NCI-H2171 treated with DMSO at 0.1 percent for 48 hours (cell line): ENCODE data around the gene EPHA2.
"Not testable (repeated sequence)": the region's sequence is repeated elsewhere in the genome, so short reads cannot be mapped to it uniquely, and the experiment has no call there.

Experiments used
- DNase-seq: peaks from one replicate; lab custom pipeline; 2025; lab: John Stamatoyannopoulos, UW

The EPHA2 gene

DNA sequence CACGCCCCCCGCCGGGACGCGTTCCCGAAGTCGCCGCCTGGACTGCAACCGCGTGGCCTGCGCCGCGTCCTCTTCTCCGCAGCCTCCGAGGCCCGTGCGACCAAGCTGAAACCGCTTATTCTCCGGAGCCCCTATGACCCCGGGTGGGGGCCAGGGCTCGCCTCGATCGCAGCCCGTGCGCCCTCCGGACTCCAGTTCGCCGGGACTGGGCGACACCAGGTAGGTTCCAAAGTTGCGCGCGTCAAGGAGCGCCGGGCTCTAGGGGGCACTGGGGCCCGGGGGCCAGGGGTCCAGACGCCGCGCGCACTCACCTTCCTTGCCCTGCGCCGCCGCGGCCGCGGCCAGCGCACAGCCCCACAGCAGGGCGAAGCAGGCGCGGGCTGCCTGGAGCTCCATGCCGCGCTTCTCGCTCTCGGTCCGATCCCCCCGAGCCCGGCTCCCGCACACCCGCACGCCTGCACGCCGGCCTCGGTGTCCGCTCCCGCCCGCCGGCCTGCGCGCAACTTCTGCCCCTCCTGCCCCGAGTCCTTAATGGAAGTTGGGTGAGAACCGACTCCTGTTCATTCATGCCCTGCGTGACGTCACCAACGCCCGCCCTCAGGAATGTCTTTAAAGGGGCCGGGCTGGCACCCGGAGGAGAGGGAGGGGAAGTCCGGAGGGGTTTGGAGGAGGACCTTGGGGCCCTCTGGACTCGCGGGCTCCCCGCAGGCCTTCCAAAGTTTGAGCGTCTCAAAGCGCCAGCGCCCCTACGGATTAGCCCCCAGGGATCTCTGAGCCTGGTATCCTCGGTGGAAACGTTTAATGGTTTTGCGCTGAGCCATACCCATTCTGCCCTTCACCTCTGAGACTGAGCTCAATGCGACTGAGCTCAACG, at the start of gene EPHA2:
Gene EPHA2, minus strand, starts transcription at position 533 of the 874 bp plus-strand sequence. Its CDS starts 137 bp downstream, at position 396.
- DNase-seq: peak; percentile 16

DNA sequence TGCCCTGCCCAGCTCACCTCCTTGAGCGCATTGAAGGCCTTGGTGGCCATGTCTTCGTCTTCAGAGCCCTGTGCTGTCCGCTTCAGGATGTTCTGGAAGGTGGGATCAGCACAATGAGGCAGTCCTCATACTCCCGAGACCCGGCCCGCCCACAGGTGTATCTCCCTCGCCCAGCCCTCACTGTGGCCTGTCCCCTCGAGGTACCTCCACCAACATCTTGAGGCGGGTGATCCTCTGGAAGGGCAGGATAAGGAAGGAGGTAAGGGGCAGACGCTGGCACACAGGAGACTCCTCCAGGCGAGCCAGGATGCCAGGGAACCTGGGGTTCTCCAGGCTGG, 49.4 kb upstream of the EPHA2 start:
- DNase-seq: no peak

DNA sequence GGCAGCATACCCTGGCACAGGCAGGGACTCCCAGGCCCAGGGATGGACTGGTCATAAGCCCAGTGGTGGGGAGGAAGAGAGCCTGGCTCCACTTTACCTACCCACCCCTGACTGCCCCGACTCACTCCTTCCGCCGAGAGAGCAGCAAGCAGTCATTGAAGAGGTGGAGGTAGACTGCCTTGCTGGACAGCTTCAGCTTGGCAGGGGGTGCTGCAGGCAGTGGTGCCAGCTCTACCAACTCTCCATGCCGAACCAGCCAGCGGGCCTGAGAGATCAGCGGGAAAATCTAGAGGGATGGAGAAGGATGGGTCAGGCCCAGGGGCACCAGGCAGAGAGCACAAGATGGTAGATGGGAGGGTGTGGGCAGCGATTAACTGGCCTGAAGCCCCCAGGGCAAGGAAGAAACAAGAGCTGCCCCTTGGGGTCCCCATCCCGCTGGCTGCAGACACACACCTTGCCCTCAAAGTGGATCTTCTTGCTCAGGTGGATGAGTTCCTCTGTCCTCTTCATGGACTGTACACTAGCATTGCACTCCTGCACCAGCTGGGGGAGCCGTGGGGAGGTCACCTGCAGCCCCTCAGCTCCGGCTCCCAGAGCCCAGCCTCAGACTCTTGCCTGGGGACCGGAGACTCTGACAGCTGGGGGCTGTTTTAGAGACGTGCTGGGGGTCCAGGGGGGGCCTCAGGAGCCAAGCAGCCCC, 48.9 kb upstream of the EPHA2 start:
- no peak for DNase-seq

DNA sequence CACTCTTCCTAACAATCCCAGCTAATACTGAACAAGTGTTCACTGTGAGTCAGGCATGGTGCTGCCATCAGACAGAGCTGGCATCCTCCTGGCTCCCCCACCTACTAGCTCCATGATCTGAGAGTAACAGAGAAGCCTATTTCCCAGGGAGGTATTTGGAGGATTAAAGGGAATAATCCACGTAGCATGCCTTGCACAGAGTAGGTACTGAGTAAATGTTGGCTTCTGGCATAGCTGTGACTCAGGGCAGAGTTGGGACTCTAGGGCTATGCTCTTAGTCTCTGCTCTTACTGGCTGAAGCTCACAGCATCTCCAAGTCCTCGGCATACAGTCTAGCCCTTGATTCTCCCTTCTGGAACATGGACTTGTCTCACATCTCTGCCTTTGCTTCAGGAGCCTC, 48.3 kb upstream of the EPHA2 start:
- DNase-seq: no peak

DNA sequence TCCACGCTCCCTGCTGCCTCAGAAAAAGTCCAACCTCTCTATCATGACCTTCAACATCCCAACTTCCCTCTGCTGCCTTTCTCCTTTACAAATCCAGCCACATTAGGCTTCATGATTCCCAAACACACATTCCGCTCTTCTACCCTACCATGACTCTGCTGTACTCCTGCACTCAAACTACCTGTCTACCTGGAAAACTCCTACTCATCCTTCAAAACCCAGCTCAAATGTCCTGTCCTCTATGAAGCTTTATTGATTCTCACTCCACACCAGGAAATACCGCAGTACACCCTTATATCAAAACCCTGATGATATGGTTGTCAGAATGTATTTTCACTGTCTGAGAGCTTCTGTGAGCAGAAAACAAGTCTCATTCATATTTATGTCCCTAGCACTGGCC, 47.7 kb upstream of the EPHA2 start:
- no peak for DNase-seq

DNA sequence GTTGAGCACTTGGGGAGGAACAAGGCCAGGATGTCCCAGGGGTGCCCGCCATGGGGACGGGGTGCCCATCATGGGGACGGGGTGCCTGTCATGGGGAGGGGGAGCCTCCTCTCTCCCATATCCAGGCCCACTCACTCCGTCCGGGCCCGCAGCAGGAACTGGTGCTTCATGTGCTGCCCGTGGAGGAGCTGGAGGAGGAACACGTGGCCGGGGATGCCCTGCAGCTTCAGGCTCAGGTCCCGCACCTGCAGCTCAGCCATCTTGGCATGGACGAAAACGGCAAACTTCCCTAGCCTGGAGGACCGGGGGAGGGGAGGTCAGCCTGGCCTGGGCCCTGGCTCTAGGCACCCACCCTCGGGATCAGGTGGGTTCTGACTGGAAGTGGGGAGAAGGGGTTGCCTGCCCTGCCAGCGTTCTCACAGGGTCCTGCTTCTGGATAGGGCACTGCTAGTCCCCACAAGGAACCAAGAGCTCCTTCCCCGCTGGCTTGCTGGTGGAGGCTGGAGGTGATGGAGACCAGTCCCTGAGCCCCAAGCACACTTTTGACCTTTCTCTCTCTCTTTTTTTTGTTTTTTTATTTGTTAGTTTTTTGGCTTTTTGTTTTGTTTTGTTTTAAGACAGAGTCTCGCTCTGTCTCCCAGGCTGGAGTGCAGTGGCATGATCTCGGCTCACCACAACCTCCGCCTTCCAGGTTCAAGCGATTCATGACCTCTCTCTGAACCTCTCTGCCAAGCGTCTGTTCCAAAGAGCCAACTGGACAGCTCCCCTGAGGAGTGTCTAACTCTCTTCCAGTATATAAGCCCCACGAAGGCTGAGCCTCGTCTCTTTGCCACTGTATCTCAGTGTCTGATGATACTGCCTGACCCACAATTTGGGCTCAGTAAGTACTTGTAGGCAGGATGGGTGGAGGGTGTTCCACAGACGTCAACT, 46.7 kb upstream of the EPHA2 start:
- no peak for DNase-seq

DNA sequence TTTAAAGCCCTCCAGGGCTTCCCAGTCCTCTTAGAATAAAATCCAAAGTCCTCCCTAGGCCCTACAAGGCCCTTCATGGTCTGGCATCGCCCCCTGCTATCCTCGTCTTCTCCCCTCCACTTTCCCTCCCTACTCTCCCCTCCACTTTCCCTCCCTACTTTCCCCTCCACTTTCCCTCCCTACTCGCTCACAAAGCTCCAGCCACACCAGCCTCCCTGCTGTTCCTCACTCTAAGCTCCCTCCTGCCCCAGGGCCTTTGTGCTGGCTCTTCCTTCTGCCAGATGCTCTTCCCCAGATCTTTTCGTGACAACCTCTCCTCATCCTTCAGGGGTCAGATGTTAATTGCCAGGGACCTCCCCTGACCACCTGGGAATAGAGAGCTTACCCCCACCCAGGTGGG, 43.8 kb upstream of the EPHA2 start:
- no peak for DNase-seq

DNA sequence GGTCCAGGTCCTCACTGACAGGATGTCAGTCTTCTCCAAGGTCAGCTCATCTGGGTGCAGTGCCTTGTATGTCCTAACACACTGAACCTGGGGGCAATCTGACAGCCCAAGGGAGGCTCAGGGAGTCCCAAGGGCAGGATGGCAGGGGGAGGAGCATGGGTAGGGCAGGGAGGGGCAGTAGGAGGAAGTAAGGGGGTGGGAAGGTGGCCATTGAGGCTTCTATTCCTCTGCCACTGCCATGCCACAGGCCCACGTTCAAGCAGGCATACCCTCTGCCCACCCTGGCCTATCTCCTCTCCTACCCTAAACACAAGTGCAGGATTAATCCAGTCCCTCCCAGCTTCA, 43.3 kb upstream of the EPHA2 start:
- no peak for DNase-seq

DNA sequence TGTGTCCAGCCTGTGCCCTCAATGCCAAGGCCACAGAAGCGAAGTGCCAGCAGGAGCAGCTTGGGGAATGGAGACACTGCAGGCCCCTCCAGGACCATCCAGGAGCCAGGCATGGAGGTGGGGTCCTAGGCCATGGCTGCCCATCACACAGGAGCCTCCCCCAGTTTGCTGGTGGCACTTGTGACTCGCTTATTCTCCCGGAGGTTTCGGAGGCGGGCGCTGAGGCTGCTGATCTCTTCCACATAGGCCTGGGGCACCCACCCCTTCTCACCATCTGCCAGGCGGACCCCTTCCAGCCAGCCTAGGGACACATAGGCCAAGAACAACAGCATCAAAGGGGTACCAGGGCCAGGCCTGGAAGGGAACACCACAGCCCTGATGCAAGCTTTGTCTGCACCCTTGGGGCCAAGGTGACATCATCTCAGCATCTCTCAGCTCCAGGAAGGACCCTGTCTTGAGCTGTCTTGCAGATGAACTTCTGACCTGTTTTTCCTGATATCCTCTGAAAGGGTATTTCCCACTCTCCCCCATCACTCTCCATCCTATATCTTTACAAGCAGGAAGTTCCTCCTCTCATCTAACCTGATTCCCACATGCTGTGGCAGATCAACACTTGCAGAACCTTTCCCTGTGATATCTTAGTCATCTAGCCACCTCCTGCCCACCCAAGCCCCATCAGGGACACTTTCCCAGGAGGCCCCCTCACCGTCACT, 42.7 kb upstream of the EPHA2 start:
- DNase-seq: no peak

DNA sequence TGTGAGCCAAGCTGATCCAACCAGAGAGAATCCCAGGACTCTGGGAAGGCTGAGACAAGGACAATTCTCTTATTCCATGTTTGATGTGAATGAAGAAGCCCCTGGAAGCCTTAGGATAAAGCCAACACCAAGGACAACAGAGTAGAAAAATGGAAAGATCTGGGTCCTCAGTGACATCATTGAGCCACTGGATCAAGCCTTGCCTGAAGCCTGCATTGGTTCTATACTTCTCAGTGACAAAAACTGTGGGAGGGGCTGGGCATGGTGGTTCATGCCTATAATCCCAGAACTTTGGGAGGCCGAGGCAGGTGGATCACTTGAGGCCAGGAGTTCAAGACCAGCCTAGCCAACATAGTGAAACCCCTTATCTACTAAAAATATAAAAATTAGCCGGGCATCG, 41.0 kb upstream of the EPHA2 start:
- no peak for DNase-seq

DNA sequence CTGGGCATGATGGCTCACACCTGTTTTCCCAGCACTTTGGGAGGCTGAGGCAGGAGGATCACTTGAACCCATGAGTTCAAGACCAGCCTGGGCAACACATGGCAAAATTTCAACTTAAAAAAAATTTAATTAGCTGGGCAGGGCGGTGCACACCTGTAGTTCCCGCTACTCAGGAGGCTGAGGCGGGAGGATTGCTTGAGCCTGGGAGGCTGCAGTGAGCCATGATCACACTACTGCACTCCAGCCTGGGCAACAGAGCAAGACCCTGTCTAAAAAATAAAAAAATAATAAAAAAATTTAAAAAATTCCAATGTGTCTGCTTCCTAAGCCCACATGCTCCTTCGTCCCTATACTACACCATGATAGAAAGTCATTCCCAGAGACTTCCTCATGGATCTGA, 40.3 kb upstream of the EPHA2 start:
- not testable (repeated sequence) for DNase-seq

DNA sequence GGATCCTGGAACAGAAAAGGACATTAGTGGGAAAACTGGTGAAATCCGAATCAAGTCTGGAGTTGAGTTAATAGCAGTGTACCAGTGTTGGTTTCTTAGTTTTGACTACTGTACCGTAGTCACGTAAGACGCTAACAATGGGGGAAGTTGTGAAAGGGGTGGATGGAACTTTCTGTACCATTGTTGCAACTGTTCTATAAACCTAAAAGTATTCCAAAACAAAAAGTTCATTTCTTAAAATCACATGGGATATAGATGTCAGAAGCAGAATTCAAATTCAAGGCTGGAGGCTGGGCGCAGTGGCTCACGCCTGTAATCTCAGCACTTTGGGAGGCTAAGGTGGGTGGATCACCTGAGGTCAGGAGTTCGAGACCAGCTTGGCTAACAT, 39.6 kb upstream of the EPHA2 start:
- no peak for DNase-seq

DNA sequence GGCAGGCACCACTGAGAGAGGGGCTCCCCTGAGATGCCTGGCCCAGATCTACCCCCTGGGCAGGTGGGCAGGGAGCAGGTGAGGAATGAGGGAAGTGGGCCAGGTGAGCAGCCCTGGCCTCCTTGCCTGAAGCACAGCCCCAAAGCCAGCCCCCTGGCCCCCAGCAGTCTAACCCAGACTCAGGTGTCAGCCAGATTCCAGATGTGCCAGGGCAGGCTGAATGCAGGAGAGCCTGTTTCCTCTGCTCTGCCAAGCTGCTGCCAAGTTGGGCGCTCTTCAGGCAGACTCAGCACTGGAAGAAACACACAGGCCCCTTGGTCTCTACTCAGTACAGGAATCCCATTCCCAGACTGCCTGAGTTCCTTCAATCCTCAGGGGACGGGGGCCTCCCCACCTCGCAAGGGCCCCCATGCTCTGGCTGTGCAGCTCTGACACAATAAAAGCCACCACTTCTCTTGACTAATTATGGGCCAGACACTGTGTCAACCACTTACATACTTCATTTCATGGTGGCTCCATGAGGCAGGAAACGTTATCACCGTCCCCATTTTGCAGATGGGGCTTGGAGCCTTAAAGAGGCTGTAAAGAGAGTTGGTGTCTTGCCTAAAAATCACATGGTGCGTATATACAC, 36.2 kb upstream of the EPHA2 start:
- DNase-seq: no peak

DNA sequence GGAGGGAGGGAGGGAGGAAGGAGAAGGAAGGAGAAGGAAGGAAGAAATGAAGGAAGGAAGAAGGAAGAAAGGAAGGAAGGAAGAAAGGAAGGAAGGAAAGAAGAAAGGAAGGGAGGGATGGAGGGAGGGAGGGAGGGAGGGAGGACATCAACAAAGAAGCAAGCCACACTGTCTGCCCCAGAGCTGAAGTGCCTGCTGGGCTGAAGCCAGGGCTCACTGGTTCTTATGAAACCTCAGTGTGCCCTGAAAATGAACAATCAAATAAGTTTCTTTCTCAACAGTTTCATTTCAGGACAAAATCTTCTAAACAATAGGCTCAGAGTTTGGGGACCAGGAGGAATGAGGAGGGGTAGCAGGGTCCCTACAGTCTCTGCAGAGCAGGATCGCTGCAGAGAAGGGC, 35.4 kb upstream of the EPHA2 start:
- DNase-seq: no peak

DNA sequence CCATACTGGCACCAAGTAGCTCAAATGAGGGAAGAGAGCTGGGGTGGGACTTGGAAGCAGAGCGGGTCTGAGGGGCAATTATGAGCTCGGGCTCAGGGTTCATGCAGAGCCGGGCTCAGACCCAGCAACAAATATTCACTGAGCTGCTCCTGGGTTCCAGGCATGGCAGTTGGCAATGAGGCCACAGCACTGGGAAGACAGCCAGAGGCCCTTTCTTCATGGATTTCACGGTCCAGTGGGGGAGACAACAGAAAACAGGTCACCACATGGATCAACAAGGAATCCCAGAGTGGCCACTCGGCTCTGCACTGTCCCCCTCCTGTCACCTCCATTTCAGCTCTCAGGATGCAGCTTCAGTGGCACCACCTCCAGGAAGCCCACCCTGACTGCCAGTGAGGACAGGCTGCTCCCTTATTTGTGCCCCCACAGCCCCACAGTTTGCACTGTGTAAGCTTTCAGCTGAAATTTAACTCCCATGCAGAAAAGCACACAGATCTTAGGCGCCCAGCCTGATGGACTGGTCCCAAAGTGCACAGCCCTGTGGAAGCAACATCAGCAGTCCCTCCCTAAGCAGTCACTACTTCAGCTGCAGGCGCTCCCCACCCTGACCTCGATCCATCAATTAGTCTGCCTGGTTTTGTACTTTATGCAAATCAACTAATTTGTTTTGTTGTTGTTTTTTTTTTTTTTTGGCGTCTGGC, 34.2 kb upstream of the EPHA2 start:
- peak; percentile 19 for DNase-seq

DNA sequence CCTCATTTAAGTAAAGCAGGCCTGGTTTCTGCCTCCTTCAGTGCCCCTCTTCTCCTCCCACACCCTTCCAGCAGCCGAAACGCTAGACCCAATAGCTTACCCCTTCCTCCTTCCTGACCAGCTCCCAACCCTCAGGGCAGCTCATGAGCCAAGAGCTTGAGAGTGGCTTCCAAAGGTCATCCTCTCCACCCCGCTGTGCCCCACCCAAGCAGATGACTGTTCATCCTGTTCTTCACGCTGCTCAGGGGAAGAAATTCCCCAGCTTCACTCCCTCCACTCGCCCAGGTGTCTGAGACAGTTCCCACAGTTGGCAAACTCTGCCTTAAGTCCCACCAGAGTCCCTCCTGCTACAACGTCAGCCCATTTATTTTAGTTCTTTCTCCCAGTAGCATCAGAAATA, 33.1 kb upstream of the EPHA2 start:
- no peak for DNase-seq

DNA sequence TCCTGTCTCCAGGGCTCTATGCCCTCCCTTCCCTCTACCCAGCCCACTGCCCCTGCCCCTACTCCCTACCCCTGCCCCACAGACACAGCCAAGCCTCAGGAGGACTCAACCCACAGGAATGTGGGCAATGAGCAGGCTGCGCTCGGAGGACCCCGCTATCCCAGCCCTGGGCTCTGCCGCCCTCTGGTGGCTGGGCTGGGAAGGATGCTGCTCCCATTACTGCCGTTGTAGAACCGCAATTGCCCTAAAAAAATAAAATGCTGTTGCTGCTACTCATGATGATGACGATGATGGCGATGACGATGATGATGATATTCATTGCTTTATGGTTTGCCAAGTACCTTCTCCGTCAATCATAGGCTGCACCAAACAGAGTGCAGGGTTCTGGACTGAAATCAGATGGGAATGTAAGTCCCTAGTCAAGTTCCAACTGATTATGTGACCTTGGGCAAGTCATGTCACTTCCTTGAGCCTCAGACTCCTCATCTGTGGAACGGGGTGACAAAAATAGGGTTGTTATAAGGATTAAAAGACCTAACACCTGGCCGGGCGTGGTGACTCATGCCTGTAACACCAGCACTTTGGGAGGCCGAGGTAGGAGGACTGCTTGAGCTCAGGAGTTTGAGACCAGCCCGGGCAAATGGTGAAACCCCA, 32.0 kb upstream of the EPHA2 start:
- peak; percentile 70 for DNase-seq

DNA sequence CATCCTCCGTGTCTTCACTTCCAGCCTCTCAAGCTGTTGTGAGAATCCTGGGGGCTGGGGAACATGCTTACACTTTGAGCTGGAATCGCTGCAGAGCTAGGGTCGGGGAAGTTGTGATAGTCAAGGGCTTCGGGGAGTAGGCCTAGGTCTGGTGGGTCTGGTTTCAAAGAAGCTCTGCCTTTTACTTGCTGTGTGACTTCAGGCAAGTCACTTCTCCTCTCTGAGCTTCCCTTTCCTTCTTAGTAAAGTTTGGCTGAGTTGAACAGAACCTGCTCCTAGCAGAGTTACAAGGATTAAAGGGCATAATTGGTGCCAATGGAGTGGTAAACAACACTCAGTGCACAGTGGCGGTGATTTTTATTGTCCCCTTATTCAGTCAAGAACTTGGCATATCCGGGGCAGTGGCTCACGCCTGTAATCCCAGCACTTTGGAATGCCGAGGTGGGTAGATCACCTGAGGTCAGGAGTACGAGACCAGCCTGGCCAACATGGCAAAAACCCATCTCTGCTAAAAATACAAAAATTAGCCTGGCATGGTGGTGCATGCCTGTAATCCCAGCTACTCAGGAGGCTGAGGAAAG, 30.9 kb upstream of the EPHA2 start:
- DNase-seq: no peak

DNA sequence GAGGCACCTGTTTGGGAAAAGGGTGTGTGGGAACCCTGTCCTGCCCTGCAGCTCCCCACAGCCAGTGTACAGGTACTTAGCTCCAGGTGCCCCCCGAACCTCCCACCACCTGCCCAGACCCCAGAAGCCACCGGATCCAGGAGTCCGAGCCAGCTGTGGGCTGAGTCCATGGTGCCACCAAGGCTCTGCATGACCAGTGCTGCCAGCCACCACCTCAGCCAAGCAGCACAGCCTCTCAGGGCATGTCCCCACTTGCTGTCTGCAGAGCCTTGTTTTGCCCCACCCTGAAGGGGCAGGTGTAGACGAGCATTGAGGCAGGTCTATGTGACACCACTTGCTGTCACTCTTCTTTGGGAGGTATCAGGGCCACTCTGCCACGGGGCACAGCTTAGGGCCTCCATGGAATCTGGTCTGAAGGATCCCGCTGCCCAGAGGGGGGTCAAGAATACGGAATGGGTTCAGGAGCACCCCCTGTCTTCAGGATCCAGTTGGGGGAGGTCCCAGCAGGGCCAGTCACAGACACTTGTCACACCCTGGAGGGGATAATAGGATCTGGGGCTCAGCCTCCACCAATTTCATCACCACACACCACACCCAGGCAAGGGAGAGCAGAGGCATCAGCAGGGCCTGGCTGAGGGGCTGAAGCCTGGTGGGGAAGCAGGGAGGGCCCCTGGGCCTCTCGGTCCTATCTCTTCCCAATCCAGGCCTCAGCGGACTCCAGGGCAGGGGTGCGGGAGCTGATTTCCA, 28.9 kb upstream of the EPHA2 start:
- DNase-seq: no peak
